Inferior parietal cortex (tissue), 1 donor: Measurements from ENCODE around the gene ECHS1.

Experiments
- DNase-seq: peaks from one replicate; pipeline ENCODE4 v3.0.0-alpha.2; 2016; ENCODE audit errors: extremely low spot score

ECHS1 gene

GRCh38 chr10:133341983-133342382 lies 31.2 kb downstream of the ECHS1 start:
- DNase-seq, result no peak

DNA sequence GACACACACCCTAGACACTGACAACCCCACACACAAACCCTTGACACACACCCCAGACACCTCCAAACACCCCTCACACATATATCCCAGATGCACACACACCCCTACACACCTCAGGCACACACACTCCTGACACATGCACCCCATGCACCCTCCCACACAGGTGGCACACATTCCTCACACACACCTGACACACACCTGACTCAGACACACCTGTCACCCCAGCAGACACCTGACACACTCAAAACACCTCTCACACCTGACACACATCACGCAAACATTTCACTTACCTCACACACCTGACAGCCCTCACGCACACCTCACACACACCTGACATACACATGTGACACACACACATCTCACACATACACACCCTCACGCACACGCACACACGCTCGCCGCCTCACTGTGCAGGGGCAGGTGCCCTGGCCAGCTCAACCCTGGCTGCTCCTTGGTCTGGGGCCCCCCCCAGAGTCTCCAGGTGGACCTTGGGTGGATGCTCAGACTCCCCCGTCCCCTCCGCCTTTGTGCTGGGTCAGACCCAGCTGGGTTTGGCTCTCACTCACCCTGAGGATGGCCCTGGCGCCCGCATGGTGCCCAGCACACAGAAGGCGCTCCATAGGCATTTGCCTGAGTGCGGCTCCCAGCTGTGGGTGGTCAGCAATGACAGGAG lies 33.3 kb downstream of the ECHS1 start:
- DNase-seq, result no peak

GRCh38 chr10:133338080-133339071 lies 34.8 kb downstream of the ECHS1 start:
- DNase-seq, result no peak

- DNase-seq, result no peak
Measured at GRCh38 chr10:133337370-133337725, 35.8 kb downstream of the ECHS1 start.

- peak; percentile 45 for DNase-seq
Measured at GRCh38 chr10:133336577-133337369, 36.4 kb downstream of the ECHS1 start, which contains the start of gene CALY. Gene CALY (minus strand): TSS chr10:133336896. CDS start chr10:133328989, 7,907 bp downstream.

DNA sequence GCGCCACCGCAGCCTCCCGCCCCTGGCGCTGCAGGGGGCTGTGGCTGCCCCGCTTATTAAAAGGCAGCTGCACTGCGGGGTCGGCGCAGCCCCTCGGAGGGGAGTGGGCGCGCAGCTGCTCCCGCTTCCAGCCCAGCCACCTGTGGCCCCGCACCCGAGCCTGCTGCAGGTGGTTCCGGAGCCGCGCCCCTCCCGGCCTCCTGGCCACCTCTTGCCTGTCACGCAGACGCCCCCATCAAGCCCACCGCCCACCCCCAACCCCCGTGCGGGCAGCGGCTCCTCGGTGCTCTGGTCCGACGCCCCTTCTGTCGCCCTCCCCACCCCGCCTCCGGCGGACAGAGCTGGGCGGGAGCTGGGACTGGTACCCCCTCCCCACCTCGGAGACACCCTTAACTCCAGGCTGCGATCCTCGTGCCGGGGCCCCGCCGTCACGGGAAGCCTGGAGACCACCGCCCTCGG lies 37.0 kb downstream of the ECHS1 start:
- no peak for DNase-seq

GRCh38 chr10:133335246-133336117 lies 37.7 kb downstream of the ECHS1 start:
- DNase-seq, result peak; percentile 56

DNA sequence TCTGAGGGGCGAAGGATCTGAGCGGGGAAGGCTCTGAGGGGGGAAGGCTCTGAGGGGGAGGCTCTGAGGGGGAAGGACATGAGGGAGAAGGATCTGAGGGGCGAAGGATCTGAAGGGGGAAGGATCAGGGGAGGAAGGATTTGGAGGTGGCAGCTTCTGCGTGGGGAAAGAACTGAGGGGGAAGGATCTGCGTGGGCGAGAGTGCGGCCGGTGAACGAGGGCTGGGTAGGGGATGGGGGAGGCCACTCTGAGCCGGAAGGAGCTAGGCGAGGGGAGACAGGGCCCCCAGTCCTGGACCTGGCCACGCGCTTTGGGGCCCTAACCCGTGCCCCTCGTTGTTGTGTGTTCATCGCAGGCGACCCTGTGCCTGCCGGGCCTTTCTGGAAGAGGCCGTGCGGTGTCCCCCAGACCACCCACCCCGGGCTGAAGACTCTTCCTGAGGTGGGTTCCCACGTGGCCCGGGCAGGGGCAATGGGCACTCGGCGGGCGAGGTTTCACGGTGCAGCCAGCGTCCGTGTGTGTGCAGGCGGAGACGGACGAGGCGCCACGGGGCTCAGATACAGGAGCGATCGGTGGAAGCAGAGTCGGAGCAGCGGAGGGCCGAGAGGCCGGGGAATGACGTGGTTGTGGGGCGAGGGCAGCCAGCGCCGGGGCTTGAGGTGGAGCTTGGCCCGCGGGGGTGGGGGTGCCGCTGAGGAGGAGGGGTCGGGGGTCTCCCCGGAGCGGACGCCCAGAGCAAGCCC lies 38.5 kb downstream of the ECHS1 start:
- no peak for DNase-seq

DNA sequence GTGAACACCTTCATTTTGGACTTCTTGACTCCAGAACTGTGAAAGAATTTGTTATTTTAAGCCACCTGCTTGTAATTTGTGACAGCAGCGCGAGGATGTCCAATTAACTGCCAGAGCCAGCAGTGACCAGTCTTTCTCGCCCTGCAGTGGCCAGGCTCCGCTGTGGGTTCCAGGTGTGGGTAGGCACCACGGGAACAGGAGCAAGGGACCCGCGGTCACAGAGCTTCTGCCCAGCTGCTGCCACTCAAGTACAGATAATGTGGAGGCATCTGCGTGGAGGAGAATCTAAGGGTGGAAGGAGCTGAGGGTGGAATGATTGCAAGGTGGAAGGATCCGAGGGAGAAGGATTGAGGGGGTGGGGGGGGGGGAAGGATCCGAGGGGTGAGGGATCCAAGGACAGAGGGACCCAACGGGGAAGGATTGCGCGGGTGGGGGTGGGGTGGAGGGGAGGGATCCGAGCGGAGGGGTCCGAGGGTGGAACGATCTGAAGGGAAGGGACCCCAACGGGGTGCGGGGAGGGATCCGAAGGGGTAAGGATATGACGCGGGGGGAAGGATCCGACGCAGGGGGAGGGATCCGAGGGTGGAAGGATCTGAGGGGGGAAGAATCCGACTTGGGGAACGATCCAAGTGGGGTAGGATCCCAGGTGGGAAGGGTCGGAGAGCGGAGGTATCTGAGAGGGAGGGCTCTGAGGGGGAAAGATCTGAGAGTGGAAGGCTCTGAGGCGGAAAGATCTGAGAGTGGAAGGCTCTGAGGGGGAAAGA lies 40.0 kb downstream of the ECHS1 start:
- DNase-seq, result no peak

DNA sequence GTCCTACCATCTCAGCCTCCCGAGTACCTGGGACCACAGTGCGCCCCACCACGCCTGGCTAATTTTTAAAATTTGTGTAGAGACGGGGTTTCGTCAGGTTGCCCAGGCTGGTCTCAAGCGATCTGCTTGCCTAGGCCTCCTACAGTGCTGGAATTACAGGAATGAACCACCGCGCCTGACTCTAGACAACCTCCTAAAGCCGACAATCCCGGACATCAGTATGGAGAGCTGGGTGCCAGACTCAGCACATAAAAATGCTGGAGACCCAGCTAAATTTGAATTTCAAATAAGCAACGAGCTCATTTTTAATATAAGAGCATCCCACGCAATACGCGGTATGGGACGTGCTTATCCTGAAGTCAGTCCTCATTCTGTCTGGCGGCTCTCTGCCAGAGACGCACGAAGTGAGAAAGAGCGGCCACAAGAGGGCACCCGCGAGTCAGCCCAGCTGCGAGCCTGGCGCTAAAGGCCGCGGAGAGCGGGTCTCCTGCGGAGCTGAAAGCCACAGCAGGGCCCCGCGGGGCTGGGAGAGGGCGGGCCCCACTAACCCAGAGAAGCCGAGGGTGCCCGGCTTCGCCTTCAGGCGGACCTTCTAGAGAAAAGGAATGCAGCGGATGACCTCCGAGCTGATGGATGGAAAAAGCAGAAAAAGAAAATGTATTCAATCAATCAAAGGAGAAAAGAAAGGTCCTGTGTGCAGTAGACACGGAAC lies 43.5 kb downstream of the ECHS1 start:
- DNase-seq, result peak; percentile 91

DNA sequence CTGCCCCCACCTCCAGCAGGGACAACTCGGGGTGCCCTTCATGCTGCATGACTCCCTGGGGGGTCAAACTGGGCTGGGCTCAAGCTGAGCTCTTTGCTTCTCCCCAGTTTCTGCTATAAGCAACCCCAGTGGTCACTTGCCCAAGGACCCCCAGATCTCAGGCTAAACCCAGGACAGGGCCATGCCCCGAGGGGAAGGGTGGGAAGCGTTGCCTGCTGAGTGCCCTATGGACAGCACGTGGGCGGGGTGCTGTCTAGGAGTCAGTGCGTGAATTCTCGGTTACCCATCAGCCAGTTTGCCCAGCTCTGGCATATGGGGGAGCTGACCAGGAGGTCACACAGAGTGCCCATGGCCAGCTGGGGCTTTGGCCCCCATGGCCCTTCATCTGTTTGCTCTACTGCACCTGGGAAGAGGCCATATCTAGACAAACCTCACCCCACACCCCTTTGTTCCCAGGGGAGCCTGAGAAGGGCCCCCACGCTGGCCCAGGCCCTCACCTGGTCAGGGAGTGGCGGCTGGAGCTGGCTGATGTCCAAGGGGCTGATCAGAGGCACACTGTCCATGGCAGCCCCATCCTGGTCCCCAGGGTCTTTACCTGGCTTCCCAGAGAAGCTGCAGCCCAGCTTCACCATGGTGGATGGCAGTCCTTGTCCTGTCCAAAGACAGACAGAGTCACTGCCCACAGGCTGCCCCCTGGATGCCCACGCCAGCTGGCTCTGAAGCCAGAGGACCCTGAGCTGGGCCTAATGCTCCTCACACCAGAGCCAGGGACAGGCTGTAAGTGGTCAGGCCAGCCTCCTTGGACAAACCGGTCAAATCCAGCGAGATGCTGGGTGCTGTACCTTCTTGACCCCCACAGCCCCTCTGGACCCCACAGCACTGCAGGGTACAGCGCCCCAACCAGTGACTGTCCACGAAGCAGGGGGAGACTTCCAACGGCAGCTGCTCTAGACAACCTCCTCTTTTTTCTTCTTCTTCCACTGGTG lies 44.5 kb downstream of the ECHS1 start:
- DNase-seq, result no peak

DNA sequence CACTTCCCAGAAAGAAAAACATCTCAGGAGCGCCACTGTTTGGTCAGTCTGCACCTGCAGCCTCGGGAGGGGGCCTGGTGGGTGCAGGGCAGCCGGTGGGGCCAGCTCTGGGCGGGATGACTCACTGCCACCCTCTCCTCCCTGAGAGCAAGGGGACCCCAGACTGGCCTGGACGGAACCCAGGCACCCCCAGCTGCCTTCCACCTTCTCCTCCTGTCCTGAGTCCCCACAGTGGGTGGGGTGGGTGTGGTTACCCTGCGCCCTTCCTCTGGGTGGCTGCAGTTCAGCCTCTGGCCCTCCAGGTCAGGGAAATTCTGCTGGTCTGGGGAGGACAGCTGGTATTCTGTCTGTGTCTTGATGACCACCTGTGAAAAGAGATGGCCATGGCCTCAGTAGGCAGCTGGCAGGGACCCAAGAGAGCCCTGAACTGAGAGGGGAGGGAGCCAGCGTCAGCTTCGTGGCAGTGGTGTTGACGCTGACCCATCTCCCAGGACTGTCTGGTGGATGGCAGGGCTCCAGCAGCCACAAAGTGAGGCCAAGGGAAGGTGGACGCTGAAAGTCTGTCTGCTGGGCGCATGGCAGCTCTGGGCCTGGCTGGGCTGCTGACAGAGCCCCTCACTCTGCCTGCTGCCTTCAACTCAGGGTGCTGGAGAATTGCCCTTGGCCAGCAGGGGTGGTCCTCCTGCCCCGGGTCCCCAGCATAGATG lies 45.4 kb downstream of the ECHS1 start:
- no peak for DNase-seq

- DNase-seq, result no peak
Measured at GRCh38 chr10:133326745-133327650, 46.2 kb downstream of the ECHS1 start.

DNA sequence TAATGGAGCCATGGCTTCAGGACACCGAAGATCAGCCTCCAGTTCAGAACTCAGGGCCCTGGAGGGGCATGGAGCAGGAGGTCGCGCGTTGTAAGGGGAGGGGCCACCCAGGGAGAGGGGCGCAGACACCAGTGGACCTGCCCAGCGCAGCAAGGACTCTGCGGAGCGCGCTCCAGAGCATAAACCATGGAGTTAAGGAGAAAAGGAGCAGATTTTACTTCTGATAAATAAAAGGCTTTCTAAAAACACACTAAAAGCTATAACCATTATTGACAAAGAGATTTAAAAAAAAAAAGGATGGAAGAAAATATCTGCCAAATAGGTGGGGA lies 47.0 kb downstream of the ECHS1 start:
- no peak for DNase-seq

GRCh38 chr10:133325440-133326222 lies 47.5 kb downstream of the ECHS1 start:
- no peak for DNase-seq
